Vagina (tissue), 2 donors: ENCODE results near the gene FATE1.

Experiments
- CTCF ChIP-seq, 3 experiments: fragments of 450-650 bp in 2 of 3; fragments of 200-600 bp in 1 of 3; sonication (generic) in 1 of 3; IDR thresholded peaks; one replicate each; pipeline ENCODE4 v1.5.1; 2017 to 2019; ENCODE audit warnings: antibody characterized with exemption in 3 of 3, mild to moderate bottlenecking in 2 of 3, moderate library complexity in 2 of 3
- POLR2A ChIP-seq, 2 donors: fragments of 450-650 bp; IDR thresholded peaks; one replicate each; pipeline ENCODE4 v1.6.1; 2017; ENCODE audit warnings: antibody characterized with exemption in 2 of 2, mild to moderate bottlenecking in 2 of 2, moderate library complexity in 2 of 2
- POLR2AphosphoS5 ChIP-seq, 2 donors: sonication (generic); formaldehyde crosslinking; IDR thresholded peaks; one replicate each; pipeline ENCODE4 v1.9.0; 2017; ENCODE audit warnings: antibody characterized with exemption in 2 of 2, mild to moderate bottlenecking in 2 of 2, low read depth in 1 of 2; ENCODE audit not compliant: insufficient read depth in 1 of 2

- TF ChIP-seq CTCF (IDR thresholded peaks at IDR 0.05) (no peak), POLR2AphosphoS5 (IDR thresholded peaks at IDR 0.05; ENCODE audit: insufficient read depth in 1 of 2, low read depth in 1 of 2) (no peak), POLR2A (IDR thresholded peaks at IDR 0.05) (no peak)
These were observed 22.9 kb downstream of the FATE1 start for GRCh38 chrX:151738751-151739150.
